Measurements from ENCODE around the gene L3MBTL3. TPM values are rescaled to one million over a fixed set of nuclear protein-coding genes. Genes with fewer than 3 reads are reported as not detected.
"Not testable (repeated sequence)": the region's sequence is repeated elsewhere in the genome, so short reads cannot be mapped to it uniquely, and the experiment has no call there.

L3MBTL3 gene
- total RNA-seq, 1 experiment from 2014 or later = 12.3 TPM

GRCh38 chr6:130170160-130170559, 151.8 kb downstream of the L3MBTL3 start:
- H3K4me3 ChIP-seq; H3K9me3 ChIP-seq (replicated peaks); H3K27me3 ChIP-seq (replicated peaks); H3K36me3 ChIP-seq; DNase-seq (ENCODE audit: low read depth in 1 of 2, low spot score in 2 of 2); H3K4me1 ChIP-seq (replicated peaks); H3K27ac ChIP-seq: not testable (repeated sequence)

DNA sequence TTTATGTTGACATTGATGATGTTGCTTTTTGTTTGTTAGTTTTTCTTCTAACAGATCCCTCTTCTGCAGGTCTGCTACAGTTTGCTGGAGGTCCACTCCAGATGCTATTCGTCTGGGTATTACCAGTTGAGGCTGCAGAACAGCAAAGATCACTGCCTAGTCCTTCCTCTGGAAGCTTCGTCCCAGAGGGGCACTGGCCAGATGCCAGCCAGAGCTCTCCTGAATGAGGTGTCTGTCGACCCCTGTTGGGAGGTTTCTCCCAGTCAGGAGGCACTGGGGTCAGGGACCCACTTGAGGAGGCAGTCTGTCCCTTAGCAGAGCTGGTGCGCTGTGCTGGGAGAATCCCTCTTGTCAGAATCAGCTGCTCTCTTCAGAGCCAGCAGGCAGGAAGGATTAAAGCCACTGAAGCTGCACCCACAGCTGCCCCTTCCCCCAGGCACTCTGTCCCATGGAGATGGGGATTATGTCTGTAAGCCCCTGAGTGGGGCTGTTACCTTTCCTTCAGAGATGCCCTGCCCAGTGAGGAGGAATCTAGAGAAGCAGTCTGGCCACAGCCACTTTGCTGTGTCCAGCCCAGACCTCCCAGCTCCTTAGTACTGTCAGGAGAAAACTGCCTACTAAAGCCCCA, 155.1 kb downstream of the L3MBTL3 start:
- not testable (repeated sequence) for H3K4me3 ChIP-seq; H3K27ac ChIP-seq; H3K36me3 ChIP-seq; H3K4me1 ChIP-seq (replicated peaks); DNase-seq (ENCODE audit: low read depth in 1 of 2, low spot score in 2 of 2); H3K27me3 ChIP-seq (replicated peaks); H3K9me3 ChIP-seq (replicated peaks)

- Histone ChIP-seq H3K9me3 (replicated peaks) (no peaks in the 10 kb centered on the region), H3K4me3 (no peak overlapping the region), H3K36me3 (no peaks in the 10 kb centered on the region), H3K4me1 (replicated peaks) (peaks cover 11% of the 10 kb centered on the region), H3K27me3 (replicated peaks) (no peaks in the 10 kb centered on the region), H3K27ac (no peak overlapping the region)
- no peak for DNase-seq (ENCODE audit: low read depth in 1 of 2, low spot score in 2 of 2)
These were observed 158.0 kb downstream of the L3MBTL3 start for GRCh38 chr6:130176378-130176777.

DNA sequence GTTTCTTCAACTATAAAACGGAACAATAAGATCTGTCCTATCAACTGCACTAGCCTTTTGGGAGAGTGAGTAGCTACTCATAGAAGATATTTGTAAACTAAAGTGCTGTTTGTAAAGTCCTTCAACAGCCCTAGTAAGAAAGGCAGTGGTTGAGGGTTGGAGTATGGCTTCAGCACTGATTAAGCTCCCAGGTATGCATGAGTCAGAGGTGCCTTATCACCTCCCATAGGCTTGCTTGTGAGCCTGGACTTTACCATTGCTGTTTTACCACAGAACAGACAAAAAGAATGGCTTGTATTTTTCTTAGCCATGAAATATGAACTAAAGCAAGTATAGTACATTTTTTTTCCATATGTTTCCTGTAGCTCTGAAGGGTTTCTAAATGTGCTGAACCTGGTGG, 160.3 kb downstream of the L3MBTL3 start:
- DNase-seq (ENCODE audit: low read depth in 1 of 2, low spot score in 2 of 2) = peak; percentile 69 to 74
- Histone ChIP-seq H3K27ac (no peak overlapping the region; the same call in 1 of the 2 replicates), H3K27me3 (replicated peaks) (no peaks in the 10 kb centered on the region), H3K9me3 (replicated peaks) (no peaks in the 10 kb centered on the region), H3K4me1 (replicated peaks) (peaks cover 11% of the 10 kb centered on the region), H3K4me3 (no peak overlapping the region), H3K36me3 (no peaks in the 10 kb centered on the region)

- no peaks in the 10 kb centered on the region for H3K9me3 ChIP-seq (replicated peaks)
- H3K27me3 ChIP-seq (replicated peaks) = no peaks in the 10 kb centered on the region
- H3K27ac ChIP-seq = no peak overlapping the region
- H3K36me3 ChIP-seq = no peaks in the 10 kb centered on the region
- H3K4me1 ChIP-seq (replicated peaks) = peaks cover 11% of the 10 kb centered on the region
- no peak for DNase-seq (ENCODE audit: low read depth in 1 of 2, low spot score in 2 of 2)
- no peak overlapping the region for H3K4me3 ChIP-seq
These were observed 164.1 kb downstream of the L3MBTL3 start for GRCh38 chr6:130182466-130182865.

DNA sequence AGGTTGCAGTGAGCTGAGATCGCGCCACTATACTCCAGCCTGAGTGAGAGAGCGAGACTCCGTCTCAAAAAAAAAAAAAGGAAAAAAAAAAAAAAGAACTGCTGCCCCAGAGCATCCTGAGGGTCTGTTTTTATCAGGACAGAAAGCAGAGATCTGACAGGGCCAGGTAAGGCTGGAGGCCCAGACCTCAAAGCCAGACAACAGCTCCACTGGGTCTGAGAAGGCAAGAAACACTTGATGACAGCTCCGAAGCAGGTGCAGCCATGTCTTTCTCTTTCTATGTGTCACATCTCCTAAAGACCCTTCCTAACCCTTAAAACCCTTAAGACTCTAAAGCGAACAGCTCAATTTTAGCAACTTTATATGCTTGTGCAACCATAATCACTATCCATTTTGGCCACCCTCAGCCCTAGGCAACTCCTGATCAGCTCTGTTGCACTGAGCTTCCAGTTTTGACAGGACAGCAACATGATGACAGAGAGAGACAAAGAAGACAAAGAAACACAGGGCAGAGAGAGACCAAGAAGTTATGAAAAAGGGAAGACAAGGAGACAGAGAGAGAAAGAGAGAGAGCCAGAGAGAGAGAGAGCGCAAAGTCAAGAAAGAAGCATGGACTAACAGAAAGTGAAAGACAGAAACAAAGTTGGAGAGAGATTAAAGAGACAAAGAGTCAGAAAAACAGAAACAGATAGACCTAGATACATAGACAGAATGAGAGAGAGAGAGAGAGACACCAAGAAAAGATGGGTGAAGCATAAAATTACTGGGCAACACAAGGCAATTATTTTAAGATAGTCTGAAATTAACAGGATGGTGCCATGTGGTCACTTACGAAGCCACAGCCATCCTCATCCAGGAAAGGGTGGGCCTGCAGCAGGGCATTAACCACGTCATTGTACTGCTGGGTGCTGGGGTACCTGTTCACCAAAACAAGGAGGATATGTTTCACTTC, 165.2 kb downstream of the L3MBTL3 start:
- no peaks in the 10 kb centered on the region for H3K9me3 ChIP-seq (replicated peaks)
- no peak overlapping the region for H3K4me3 ChIP-seq
- DNase-seq (ENCODE audit: low read depth in 1 of 2, low spot score in 2 of 2) = no peak
- H3K4me1 ChIP-seq (replicated peaks) = peaks cover 6% of the 10 kb centered on the region
- H3K36me3 ChIP-seq = no peaks in the 10 kb centered on the region
- H3K27ac ChIP-seq = no peak overlapping the region
- no peaks in the 10 kb centered on the region for H3K27me3 ChIP-seq (replicated peaks)

GRCh38 chr6:130185658-130186057, 167.3 kb downstream of the L3MBTL3 start:
- Histone ChIP-seq H3K27ac (no peak overlapping the region), H3K4me3 (no peak overlapping the region), H3K36me3 (no peaks in the 10 kb centered on the region), H3K9me3 (replicated peaks) (no peaks in the 10 kb centered on the region), H3K4me1 (replicated peaks) (no peaks in the 10 kb centered on the region), H3K27me3 (replicated peaks) (no peaks in the 10 kb centered on the region)
- DNase-seq (ENCODE audit: low read depth in 1 of 2, low spot score in 2 of 2) = no peak

GRCh38 chr6:130187335-130188206, 169.2 kb downstream of the L3MBTL3 start:
- no peaks in the 10 kb centered on the region for H3K36me3 ChIP-seq
- H3K4me3 ChIP-seq = no peak overlapping the region
- no peaks in the 10 kb centered on the region for H3K4me1 ChIP-seq (replicated peaks)
- no peaks in the 10 kb centered on the region for H3K27me3 ChIP-seq (replicated peaks)
- H3K27ac ChIP-seq = no peak overlapping the region
- no peaks in the 10 kb centered on the region for H3K9me3 ChIP-seq (replicated peaks)
- DNase-seq (ENCODE audit: low read depth in 1 of 2, low spot score in 2 of 2) = no peak

GRCh38 chr6:130188207-130188899, 170.0 kb downstream of the L3MBTL3 start:
- Histone ChIP-seq H3K4me1 (replicated peaks) (no peaks in the 10 kb centered on the region), H3K27ac (no peak overlapping the region), H3K27me3 (replicated peaks) (no peaks in the 10 kb centered on the region), H3K36me3 (no peaks in the 10 kb centered on the region), H3K9me3 (replicated peaks) (no peaks in the 10 kb centered on the region), H3K4me3 (no peak overlapping the region)
- DNase-seq (ENCODE audit: low read depth in 1 of 2, low spot score in 2 of 2) = no peak

GRCh38 chr6:130189531-130190397, 171.4 kb downstream of the L3MBTL3 start:
- Histone ChIP-seq H3K27me3 (replicated peaks) (no peaks in the 10 kb centered on the region), H3K36me3 (no peaks in the 10 kb centered on the region), H3K9me3 (replicated peaks) (no peaks in the 10 kb centered on the region), H3K4me1 (replicated peaks) (no peaks in the 10 kb centered on the region), H3K4me3 (no peak overlapping the region), H3K27ac (no peak overlapping the region)
- no peak for DNase-seq (ENCODE audit: low read depth in 1 of 2, low spot score in 2 of 2)
